Measurements from ENCODE around the gene CACNA1E. TPM values are rescaled to one million over a fixed set of nuclear protein-coding genes. Genes with fewer than 3 reads are reported as not detected.

The CACNA1E gene
- total and polyA plus RNA-seq, 2 experiments from 2014 or later = 0.32 to 1.1 TPM

DNA sequence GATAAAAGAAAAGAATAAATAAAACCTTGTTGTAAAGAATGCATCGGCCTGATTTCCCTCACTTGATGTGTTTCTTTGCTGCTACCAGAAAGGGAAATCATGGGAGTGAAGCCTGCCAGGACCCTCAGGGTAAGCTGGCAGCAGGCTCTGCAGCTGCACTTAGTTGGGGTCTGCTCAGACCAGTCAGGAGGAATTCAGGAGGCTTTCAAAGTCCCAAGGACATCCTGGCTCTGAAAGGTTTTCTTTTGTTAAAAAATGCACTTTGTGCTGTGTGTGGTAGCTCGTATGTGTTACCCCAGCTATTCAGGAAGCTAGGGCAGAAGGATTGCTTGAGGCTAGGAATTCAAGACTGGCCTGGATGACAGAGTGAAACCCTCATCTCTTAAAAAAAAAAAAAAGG, 323.4 kb downstream of the CACNA1E start (continued):
- TF ChIP-seq JUNB (IDR thresholded peaks at IDR 0.05; ENCODE audit: unreplicated experiment) = no peak
- TF ChIP-seq, protein P1, sequence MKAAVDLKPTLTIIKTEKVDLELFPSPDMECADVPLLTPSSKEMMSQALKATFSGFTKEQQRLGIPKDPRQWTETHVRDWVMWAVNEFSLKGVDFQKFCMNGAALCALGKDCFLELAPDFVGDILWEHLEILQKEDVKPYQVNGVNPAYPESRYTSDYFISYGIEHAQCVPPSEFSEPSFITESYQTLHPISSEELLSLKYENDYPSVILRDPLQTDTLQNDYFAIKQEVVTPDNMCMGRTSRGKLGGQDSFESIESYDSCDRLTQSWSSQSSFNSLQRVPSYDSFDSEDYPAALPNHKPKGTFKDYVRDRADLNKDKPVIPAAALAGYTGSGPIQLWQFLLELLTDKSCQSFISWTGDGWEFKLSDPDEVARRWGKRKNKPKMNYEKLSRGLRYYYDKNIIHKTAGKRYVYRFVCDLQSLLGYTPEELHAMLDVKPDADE (IDR thresholded peaks at IDR 0.05) = no peak

DNA sequence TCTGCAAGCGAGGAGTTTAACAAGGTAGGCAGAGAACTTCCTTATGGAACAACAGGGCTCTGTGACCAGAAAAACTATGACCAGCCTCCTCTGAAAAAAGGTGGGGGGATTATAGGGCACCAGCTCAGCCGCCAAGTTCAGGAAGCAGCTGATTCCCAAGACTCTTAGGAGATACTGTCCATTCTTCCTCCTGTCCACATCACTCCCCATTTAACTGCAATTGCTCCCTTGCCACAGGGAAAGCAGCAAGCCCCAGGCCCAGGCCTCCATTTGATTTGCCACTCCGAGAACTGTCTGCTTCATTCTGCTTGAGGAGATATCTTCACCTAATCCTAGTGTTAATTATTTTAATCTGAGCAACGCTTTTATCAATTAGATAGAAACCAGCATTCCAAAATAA, 323.9 kb downstream of the CACNA1E start:
- H2AFZ ChIP-seq = peak overlapping the region; percentile 33; the same call in 1 of the 2 replicates
- no peak overlapping the region for H3K27ac ChIP-seq (ENCODE audit: low read depth)
- H3K4me1 ChIP-seq (ENCODE audit: insufficient read depth) = no peaks in the 10 kb centered on the region
- no peaks in the 10 kb centered on the region for H3K79me2 ChIP-seq (replicated peaks; ENCODE audit: insufficient read depth)
- H3K4me2 ChIP-seq = no peak overlapping the region
- H3K27me3 Mint-ChIP-seq (ENCODE audit: insufficient read depth, low read depth, poor library complexity) = no peaks in the 10 kb centered on the region
- peaks cover 2% of the 10 kb centered on the region; the same call in 1 of the 2 replicates for H3K9me2 ChIP-seq (ENCODE audit: insufficient read depth)
- peaks cover 12% of the 10 kb centered on the region; the same call in 2 of the 3 replicates for H3K4me1 Mint-ChIP-seq
- H4K20me1 ChIP-seq (replicated peaks; ENCODE audit: insufficient read depth) = no peaks in the 10 kb centered on the region
- H3K27ac Mint-ChIP-seq = no peak overlapping the region
- H3K9me3 Mint-ChIP-seq = no peaks in the 10 kb centered on the region
- H3K4me3 ChIP-seq = no peak overlapping the region
- ATAC-seq (no peak), DNase-seq (ENCODE audit: low spot score) (no peak)
- no peaks in the 10 kb centered on the region for H3F3A ChIP-seq (replicated peaks; ENCODE audit: low read depth)
- H3K27me3 ChIP-seq (ENCODE audit: insufficient read depth) = no peaks in the 10 kb centered on the region
- no peak overlapping the region for H3K4me3 Mint-ChIP-seq
- no peaks in the 10 kb centered on the region for H3K36me3 Mint-ChIP-seq (ENCODE audit: low read depth)
- H3K36me3 ChIP-seq (ENCODE audit: insufficient read depth) = no peaks in the 10 kb centered on the region
- TF ChIP-seq EZH2phosphoT487 (IDR thresholded peaks at IDR 0.05; ENCODE audit: unreplicated experiment) (no peak), ZNF114 (CRISPR knock-in tag; IDR thresholded peaks at IDR 0.05) (no peak), CREB1 (CRISPR knock-in tag; IDR thresholded peaks at IDR 0.05; ENCODE audit: low read depth) (no peak), ZNF331 (CRISPR knock-in tag; IDR thresholded peaks at IDR 0.05; ENCODE audit: low read depth) (no peak), EZH2 (IDR thresholded peaks at IDR 0.05; ENCODE audit: low read depth, unreplicated experiment) (no peak), STAT1 (IDR thresholded peaks at IDR 0.05; ENCODE audit: unreplicated experiment) (no peak), NANOG (IDR thresholded peaks at IDR 0.05; ENCODE audit: borderline replicate concordance) (no peak), JUNB (IDR thresholded peaks at IDR 0.05; ENCODE audit: unreplicated experiment) (no peak)
- TF ChIP-seq, protein P2, sequence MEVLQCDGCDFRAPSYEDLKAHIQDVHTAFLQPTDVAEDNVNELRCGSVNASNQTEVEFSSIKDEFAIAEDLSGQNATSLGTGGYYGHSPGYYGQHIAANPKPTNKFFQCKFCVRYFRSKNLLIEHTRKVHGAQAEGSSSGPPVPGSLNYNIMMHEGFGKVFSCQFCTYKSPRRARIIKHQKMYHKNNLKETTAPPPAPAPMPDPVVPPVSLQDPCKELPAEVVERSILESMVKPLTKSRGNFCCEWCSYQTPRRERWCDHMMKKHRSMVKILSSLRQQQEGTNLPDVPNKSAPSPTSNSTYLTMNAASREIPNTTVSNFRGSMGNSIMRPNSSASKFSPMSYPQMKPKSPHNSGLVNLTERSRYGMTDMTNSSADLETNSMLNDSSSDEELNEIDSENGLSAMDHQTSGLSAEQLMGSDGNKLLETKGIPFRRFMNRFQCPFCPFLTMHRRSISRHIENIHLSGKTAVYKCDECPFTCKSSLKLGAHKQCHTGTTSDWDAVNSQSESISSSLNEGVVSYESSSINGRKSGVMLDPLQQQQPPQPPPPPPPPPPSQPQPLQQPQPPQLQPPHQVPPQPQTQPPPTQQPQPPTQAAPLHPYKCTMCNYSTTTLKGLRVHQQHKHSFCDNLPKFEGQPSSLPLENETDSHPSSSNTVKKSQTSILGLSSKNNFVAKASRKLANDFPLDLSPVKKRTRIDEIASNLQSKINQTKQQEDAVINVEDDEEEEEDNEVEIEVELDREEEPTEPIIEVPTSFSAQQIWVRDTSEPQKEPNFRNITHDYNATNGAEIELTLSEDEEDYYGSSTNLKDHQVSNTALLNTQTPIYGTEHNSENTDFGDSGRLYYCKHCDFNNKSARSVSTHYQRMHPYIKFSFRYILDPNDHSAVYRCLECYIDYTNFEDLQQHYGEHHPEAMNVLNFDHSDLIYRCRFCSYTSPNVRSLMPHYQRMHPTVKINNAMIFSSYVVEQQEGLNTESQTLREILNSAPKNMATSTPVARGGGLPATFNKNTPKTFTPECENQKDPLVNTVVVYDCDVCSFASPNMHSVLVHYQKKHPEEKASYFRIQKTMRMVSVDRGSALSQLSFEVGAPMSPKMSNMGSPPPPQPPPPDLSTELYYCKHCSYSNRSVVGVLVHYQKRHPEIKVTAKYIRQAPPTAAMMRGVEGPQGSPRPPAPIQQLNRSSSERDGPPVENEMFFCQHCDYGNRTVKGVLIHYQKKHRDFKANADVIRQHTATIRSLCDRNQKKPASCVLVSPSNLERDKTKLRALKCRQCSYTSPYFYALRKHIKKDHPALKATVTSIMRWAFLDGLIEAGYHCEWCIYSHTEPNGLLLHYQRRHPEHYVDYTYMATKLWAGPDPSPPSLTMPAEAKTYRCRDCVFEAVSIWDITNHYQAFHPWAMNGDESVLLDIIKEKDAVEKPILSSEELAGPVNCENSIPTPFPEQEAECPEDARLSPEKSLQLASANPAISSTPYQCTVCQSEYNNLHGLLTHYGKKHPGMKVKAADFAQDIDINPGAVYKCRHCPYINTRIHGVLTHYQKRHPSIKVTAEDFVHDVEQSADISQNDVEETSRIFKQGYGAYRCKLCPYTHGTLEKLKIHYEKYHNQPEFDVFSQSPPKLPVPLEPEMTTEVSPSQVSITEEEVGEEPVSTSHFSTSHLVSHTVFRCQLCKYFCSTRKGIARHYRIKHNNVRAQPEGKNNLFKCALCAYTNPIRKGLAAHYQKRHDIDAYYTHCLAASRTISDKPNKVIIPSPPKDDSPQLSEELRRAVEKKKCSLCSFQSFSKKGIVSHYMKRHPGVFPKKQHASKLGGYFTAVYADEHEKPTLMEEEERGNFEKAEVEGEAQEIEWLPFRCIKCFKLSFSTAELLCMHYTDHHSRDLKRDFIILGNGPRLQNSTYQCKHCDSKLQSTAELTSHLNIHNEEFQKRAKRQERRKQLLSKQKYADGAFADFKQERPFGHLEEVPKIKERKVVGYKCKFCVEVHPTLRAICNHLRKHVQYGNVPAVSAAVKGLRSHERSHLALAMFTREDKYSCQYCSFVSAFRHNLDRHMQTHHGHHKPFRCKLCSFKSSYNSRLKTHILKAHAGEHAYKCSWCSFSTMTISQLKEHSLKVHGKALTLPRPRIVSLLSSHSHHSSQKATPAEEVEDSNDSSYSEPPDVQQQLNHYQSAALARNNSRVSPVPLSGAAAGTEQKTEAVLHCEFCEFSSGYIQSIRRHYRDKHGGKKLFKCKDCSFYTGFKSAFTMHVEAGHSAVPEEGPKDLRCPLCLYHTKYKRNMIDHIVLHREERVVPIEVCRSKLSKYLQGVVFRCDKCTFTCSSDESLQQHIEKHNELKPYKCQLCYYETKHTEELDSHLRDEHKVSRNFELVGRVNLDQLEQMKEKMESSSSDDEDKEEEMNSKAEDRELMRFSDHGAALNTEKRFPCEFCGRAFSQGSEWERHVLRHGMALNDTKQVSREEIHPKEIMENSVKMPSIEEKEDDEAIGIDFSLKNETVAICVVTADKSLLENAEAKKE (CRISPR knock-in tag; IDR thresholded peaks at IDR 0.05) = no peak
- TF ChIP-seq, protein P1 (IDR thresholded peaks at IDR 0.05) = no peak
- TF ChIP-seq, protein P3, sequence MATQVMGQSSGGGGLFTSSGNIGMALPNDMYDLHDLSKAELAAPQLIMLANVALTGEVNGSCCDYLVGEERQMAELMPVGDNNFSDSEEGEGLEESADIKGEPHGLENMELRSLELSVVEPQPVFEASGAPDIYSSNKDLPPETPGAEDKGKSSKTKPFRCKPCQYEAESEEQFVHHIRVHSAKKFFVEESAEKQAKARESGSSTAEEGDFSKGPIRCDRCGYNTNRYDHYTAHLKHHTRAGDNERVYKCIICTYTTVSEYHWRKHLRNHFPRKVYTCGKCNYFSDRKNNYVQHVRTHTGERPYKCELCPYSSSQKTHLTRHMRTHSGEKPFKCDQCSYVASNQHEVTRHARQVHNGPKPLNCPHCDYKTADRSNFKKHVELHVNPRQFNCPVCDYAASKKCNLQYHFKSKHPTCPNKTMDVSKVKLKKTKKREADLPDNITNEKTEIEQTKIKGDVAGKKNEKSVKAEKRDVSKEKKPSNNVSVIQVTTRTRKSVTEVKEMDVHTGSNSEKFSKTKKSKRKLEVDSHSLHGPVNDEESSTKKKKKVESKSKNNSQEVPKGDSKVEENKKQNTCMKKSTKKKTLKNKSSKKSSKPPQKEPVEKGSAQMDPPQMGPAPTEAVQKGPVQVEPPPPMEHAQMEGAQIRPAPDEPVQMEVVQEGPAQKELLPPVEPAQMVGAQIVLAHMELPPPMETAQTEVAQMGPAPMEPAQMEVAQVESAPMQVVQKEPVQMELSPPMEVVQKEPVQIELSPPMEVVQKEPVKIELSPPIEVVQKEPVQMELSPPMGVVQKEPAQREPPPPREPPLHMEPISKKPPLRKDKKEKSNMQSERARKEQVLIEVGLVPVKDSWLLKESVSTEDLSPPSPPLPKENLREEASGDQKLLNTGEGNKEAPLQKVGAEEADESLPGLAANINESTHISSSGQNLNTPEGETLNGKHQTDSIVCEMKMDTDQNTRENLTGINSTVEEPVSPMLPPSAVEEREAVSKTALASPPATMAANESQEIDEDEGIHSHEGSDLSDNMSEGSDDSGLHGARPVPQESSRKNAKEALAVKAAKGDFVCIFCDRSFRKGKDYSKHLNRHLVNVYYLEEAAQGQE (IDR thresholded peaks at IDR 0.05; ENCODE audit: unreplicated experiment) = no peak
